Measurements from ENCODE around the gene ATF7. TPM values are rescaled to one million over a fixed set of nuclear protein-coding genes. Genes with fewer than 3 reads are reported as not detected.

The ATF7 gene
- total RNA-seq, 4 donors from 2014 or later = 26.7 to 54.9 (median 33.3) TPM

GRCh38 chr12:53479331-53479730 is 146.9 kb downstream of the ATF7 start:
- H3K36me3 ChIP-seq = peaks cover 0 to 100% of the 10 kb centered on the region in 2 donors

GRCh38 chr12:53478865-53479264 is 147.3 kb downstream of the ATF7 start:
- Histone ChIP-seq H3K36me3 (peaks cover 0 to 100% of the 10 kb centered on the region in 2 donors), H3K27ac (peak overlapping the region in 3 of 4 donors; percentile 12 to 64 (median 30))
- 29 to 40% methylated on average over 1 of the region's 1 CpG for WGBS, 2 donors (ENCODE audit: low coverage in 1 of 2)

More at GRCh38 chr12:53479331-53479730, 146.9 kb downstream of the ATF7 start:
- Histone ChIP-seq H3K4me3 (no peak overlapping the region), H3K4me1 (peaks cover 0 to 71% (median 7%) of the 10 kb centered on the region in 3 donors), H3K27ac (peak overlapping the region in 3 of 4 donors; percentile 12 to 64 (median 30)), H3K9me3 (no peaks in the 10 kb centered on the region), H3K27me3 (no peaks in the 10 kb centered on the region)
- no peak for ATAC-seq
- TF ChIP-seq EP300 (IDR thresholded peaks at IDR 0.05) (no peak), POLR2AphosphoS5 (IDR thresholded peaks at IDR 0.05) (no peak), CTCF (IDR thresholded peaks at IDR 0.05) (no peak), POLR2A (IDR thresholded peaks at IDR 0.05) (no peak)
- 53 to 78% methylated on average over 4 to 5 of the region's 5 CpGs for WGBS, 2 donors (ENCODE audit: low coverage in 1 of 2)

GRCh38 chr12:53476769-53477209 is 149.4 kb downstream of the ATF7 start:
- TF ChIP-seq POLR2A (IDR thresholded peaks at IDR 0.05) (no peak), EP300 (IDR thresholded peaks at IDR 0.05) (no peak), CTCF (IDR thresholded peaks at IDR 0.05) (peak in 3 of 4 experiments; percentile 14 to 22 (median 21))
- no peak overlapping the region for H3K4me3 ChIP-seq
- 49 to 70% methylated on average over 2 of the region's 2 CpGs for WGBS, 2 donors (ENCODE audit: low coverage in 1 of 2)
- ATAC-seq = no peak
- H3K4me1 ChIP-seq = peaks cover 3 to 88% (median 9%) of the 10 kb centered on the region in 3 donors
- peak overlapping the region in 3 of 4 donors; percentile 2 to 64 (median 9) for H3K27ac ChIP-seq
- H3K27me3 ChIP-seq = no peaks in the 10 kb centered on the region
- H3K9me3 ChIP-seq = no peaks in the 10 kb centered on the region
- peaks cover 0 to 100% of the 10 kb centered on the region in 2 donors for H3K36me3 ChIP-seq

More at GRCh38 chr12:53478865-53479264, 147.3 kb downstream of the ATF7 start:
- TF ChIP-seq POLR2A (IDR thresholded peaks at IDR 0.05) (no peak), POLR2AphosphoS5 (IDR thresholded peaks at IDR 0.05) (no peak), CTCF (IDR thresholded peaks at IDR 0.05) (no peak), EP300 (IDR thresholded peaks at IDR 0.05) (no peak)
- Histone ChIP-seq H3K27me3 (no peaks in the 10 kb centered on the region), H3K4me1 (peaks cover 2 to 76% (median 9%) of the 10 kb centered on the region in 3 donors), H3K9me3 (no peaks in the 10 kb centered on the region), H3K4me3 (no peak overlapping the region)
- no peak for ATAC-seq

GRCh38 chr12:53474819-53475218 is 151.4 kb downstream of the ATF7 start:
- Histone ChIP-seq H3K36me3 (peaks cover 0 to 100% of the 10 kb centered on the region in 2 donors), H3K4me3 (no peak overlapping the region), H3K9me3 (no peaks in the 10 kb centered on the region), H3K4me1 (peaks cover 3 to 93% (median 9%) of the 10 kb centered on the region in 3 donors), H3K27ac (peak overlapping the region in 3 of 4 donors; percentile 36 to 64 (median 49)), H3K27me3 (no peaks in the 10 kb centered on the region)
- no peak for ATAC-seq
- 45 to 47% methylated on average over 10 to 13 of the region's 13 CpGs for WGBS, 2 donors (ENCODE audit: low coverage in 1 of 2)
- TF ChIP-seq POLR2A (IDR thresholded peaks at IDR 0.05) (no peak), EP300 (IDR thresholded peaks at IDR 0.05) (no peak), POLR2AphosphoS5 (IDR thresholded peaks at IDR 0.05) (no peak), CTCF (IDR thresholded peaks at IDR 0.05) (no peak)

GRCh38 chr12:53474077-53474476 is 152.1 kb downstream of the ATF7 start:
- H3K4me1 ChIP-seq = peaks cover 3 to 91% (median 9%) of the 10 kb centered on the region in 3 donors
- H3K9me3 ChIP-seq = no peaks in the 10 kb centered on the region
- no peak overlapping the region for H3K4me3 ChIP-seq
- no peak for ATAC-seq
- peaks cover 4 to 100% of the 10 kb centered on the region in 2 donors for H3K36me3 ChIP-seq
- peak overlapping the region in 2 of 4 donors; percentile 36 to 64 for H3K27ac ChIP-seq
- WGBS, 2 donors (ENCODE audit: low coverage in 1 of 2) = 52 to 57% methylated on average over 2 of the region's 2 CpGs
- no peak for TF ChIP-seq POLR2A (IDR thresholded peaks at IDR 0.05)
- TF ChIP-seq POLR2AphosphoS5 (IDR thresholded peaks at IDR 0.05) = no peak
- TF ChIP-seq CTCF (IDR thresholded peaks at IDR 0.05) = no peak
- TF ChIP-seq EP300 (IDR thresholded peaks at IDR 0.05) = no peak
- H3K27me3 ChIP-seq = no peaks in the 10 kb centered on the region
